SK-N-SH (cell line): ENCODE results near the gene TRRAP.

Experiments
- EP300 ChIP-seq, 2 experiments: IDR thresholded peaks; 2 replicates each; pipeline versions ENCODE4 v1.4.0 to v1.6.1; 2012; ENCODE audit warnings: borderline replicate concordance in 1 of 2, low read depth in 1 of 2, low read length in 1 of 2
- EZH2phosphoT487 ChIP-seq: fragments of 200-600 bp; sonication (generic); IDR thresholded peaks from 2 replicates; pipeline ENCODE4 v1.6.1; 2017; ENCODE audit warnings: low read depth, mixed run types, mild to moderate bottlenecking, antibody characterized with exemption, moderate library complexity, borderline replicate concordance
- FOSL2 ChIP-seq: IDR thresholded peaks from 2 replicates; pipeline ENCODE4 v1.4.0; 2012; ENCODE audit warnings: low read depth, mild to moderate bottlenecking, moderate library complexity, borderline replicate concordance
- GABPA ChIP-seq: IDR thresholded peaks from 2 replicates; pipeline ENCODE4 v1.4.0; 2012; ENCODE audit warnings: low read depth, mild to moderate bottlenecking
- JUND ChIP-seq: IDR thresholded peaks from 2 replicates; pipeline ENCODE4 v1.4.0; 2012
- MAX ChIP-seq: IDR thresholded peaks from 2 replicates; pipeline ENCODE4 v1.4.0; 2012; ENCODE audit warnings: low read depth
- SIN3A ChIP-seq: IDR thresholded peaks from 2 replicates; pipeline ENCODE4 v1.6.1; 2012; ENCODE audit warnings: low read depth, mild to moderate bottlenecking, low read length, moderate library complexity, borderline replicate concordance
- TCF12 ChIP-seq: IDR thresholded peaks from 2 replicates; pipeline ENCODE4 v1.4.0; 2012
- YY1 ChIP-seq: IDR thresholded peaks from 2 replicates; pipeline ENCODE4 v1.4.0; 2012; ENCODE audit warnings: low read depth, mild to moderate bottlenecking
- TF ChIP-seq, protein P1 (sequence below): fragments of 200-600 bp; sonication (generic); IDR thresholded peaks from 2 replicates; pipeline ENCODE4 v1.6.1; 2017; ENCODE audit warnings: antibody characterized with exemption, mild to moderate bottlenecking, moderate library complexity
- TF ChIP-seq, protein P2 (sequence below): fragments of 150-350 bp; IDR thresholded peaks from 2 replicates; pipeline ENCODE4 v1.6.1; 2017; ENCODE audit warnings: antibody characterized with exemption, low read length, low read depth, borderline replicate concordance
- TF ChIP-seq, protein P3 (sequence below): IDR thresholded peaks from 2 replicates; pipeline ENCODE4 v1.4.0; 2012; ENCODE audit warnings: low read depth, borderline replicate concordance
- TF ChIP-seq, protein P4 (sequence below): fragments of 150-350 bp; IDR thresholded peaks from 2 replicates; pipeline ENCODE4 v1.6.1; 2016; ENCODE audit warnings: mild to moderate bottlenecking, low read depth, low read length

DNA sequence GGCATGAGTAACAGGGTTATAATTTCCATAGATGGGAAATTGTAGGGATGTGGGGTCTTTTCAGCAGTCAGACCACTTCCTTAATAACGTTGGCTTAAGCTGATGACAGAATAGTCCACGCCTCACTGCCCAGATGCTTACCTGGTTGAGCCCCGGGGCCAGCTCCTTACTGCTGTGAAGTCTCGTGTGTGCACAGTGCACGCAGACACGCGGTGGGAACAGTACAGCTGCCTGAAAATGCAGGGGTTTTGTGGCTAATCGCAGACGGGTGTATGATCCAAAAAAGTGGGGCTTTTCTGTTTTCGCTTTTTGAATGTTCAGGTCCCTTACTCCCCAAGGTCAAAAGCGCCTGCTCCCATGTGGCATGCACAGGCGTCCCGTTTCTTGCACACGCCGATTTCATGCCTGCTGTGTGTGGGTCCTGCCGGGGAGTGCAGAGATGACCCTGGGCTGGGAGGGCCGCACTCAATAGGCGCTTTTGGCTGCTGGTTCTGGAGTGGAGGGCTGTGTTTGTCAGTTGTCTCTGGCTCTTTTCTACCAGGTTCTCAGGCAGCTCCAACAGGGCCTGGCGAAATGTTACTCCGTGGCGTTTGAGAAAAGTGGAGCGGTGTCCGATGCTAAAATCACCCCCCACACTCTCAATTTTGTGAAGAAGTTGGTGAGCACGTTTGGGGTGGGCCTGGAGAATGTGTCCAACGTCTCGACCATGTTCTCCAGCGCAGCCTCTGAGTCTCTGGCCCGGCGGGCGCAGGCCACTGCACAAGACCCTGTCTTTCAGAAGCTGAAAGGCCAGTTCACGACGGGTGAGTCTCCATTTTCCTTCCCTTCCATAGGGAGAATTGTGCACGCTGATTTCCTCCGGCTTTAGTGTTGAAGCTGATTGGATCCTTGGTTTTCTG lies 116.0 kb downstream of the TRRAP start:
- TF ChIP-seq, protein P1, sequence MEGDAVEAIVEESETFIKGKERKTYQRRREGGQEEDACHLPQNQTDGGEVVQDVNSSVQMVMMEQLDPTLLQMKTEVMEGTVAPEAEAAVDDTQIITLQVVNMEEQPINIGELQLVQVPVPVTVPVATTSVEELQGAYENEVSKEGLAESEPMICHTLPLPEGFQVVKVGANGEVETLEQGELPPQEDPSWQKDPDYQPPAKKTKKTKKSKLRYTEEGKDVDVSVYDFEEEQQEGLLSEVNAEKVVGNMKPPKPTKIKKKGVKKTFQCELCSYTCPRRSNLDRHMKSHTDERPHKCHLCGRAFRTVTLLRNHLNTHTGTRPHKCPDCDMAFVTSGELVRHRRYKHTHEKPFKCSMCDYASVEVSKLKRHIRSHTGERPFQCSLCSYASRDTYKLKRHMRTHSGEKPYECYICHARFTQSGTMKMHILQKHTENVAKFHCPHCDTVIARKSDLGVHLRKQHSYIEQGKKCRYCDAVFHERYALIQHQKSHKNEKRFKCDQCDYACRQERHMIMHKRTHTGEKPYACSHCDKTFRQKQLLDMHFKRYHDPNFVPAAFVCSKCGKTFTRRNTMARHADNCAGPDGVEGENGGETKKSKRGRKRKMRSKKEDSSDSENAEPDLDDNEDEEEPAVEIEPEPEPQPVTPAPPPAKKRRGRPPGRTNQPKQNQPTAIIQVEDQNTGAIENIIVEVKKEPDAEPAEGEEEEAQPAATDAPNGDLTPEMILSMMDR = no peak
- TF ChIP-seq GABPA (no peak), YY1 (no peak), SIN3A (no peak), EZH2phosphoT487 (no peak), EP300 (IDR thresholded peaks at IDR 0.05; ENCODE audit: borderline replicate concordance in 1 of 2, low read depth in 1 of 2, low read length in 1 of 2) (no peak), JUND (no peak), FOSL2 (no peak), TCF12 (no peak), MAX (no peak)
- TF ChIP-seq, protein P2, sequence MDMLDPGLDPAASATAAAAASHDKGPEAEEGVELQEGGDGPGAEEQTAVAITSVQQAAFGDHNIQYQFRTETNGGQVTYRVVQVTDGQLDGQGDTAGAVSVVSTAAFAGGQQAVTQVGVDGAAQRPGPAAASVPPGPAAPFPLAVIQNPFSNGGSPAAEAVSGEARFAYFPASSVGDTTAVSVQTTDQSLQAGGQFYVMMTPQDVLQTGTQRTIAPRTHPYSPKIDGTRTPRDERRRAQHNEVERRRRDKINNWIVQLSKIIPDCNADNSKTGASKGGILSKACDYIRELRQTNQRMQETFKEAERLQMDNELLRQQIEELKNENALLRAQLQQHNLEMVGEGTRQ = no peak
- TF ChIP-seq, protein P3, sequence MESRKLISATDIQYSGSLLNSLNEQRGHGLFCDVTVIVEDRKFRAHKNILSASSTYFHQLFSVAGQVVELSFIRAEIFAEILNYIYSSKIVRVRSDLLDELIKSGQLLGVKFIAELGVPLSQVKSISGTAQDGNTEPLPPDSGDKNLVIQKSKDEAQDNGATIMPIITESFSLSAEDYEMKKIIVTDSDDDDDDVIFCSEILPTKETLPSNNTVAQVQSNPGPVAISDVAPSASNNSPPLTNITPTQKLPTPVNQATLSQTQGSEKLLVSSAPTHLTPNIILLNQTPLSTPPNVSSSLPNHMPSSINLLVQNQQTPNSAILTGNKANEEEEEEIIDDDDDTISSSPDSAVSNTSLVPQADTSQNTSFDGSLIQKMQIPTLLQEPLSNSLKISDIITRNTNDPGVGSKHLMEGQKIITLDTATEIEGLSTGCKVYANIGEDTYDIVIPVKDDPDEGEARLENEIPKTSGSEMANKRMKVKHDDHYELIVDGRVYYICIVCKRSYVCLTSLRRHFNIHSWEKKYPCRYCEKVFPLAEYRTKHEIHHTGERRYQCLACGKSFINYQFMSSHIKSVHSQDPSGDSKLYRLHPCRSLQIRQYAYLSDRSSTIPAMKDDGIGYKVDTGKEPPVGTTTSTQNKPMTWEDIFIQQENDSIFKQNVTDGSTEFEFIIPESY = no peak
- TF ChIP-seq, protein P4, sequence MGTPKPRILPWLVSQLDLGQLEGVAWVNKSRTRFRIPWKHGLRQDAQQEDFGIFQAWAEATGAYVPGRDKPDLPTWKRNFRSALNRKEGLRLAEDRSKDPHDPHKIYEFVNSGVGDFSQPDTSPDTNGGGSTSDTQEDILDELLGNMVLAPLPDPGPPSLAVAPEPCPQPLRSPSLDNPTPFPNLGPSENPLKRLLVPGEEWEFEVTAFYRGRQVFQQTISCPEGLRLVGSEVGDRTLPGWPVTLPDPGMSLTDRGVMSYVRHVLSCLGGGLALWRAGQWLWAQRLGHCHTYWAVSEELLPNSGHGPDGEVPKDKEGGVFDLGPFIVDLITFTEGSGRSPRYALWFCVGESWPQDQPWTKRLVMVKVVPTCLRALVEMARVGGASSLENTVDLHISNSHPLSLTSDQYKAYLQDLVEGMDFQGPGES = no peak
